DND-41 (cell line): Measurements from ENCODE around the gene ALDH18A1.
"Not testable (repeated sequence)": the region's sequence is repeated elsewhere in the genome, so short reads cannot be mapped to it uniquely, and the experiment has no call there.

Experiments
- ATAC-seq: fragments of 200-7000 bp; cut with Tn5 transposase; 3 replicates; pipeline ENCODE4 v1.9.1; 2021; ENCODE audit warnings: low read depth; ENCODE audit not compliant: insufficient read depth
- DNase-seq: peaks from one replicate; pipeline ENCODE4 v3.0.0-alpha.2; 2020
- H2AFZ ChIP-seq: 2 replicates; pipeline ENCODE4 v1.6.0; 2012; ENCODE audit warnings: low read depth, low read length
- H3K27ac ChIP-seq: 2 replicates; pipeline ENCODE4 v1.5.1; 2012; ENCODE audit warnings: low read length, inconsistent platforms
- H3K27me3 ChIP-seq: fragments of 200-600 bp; sonication (generic); 2 replicates; pipeline ENCODE4 v1.6.0; 2012; ENCODE audit warnings: low read length, mild to moderate bottlenecking, inconsistent platforms; ENCODE audit not compliant: insufficient read depth, poor library complexity
- H3K36me3 ChIP-seq: 2 replicates; pipeline ENCODE4 v1.5.1; 2012; ENCODE audit warnings: low read length, inconsistent platforms; ENCODE audit not compliant: insufficient read depth
- H3K4me1 ChIP-seq: 2 replicates; pipeline ENCODE4 v1.5.1; 2012; ENCODE audit warnings: mild to moderate bottlenecking, low read length; ENCODE audit not compliant: insufficient read depth
- H3K4me2 ChIP-seq: 2 replicates; pipeline ENCODE4 v1.6.0; 2012; ENCODE audit warnings: mild to moderate bottlenecking, moderate library complexity, low read length, inconsistent platforms; ENCODE audit not compliant: insufficient read depth
- H3K4me3 ChIP-seq, 2 experiments: fragments of 200-600 bp in 1 of 2; shearing (Covaris generic) in 1 of 2; 2 replicates each; pipeline ENCODE4 v1.5.1; 2012 to 2016; ENCODE audit warnings: inconsistent platforms in 2 of 2, low read length in 2 of 2, mild to moderate bottlenecking in 2 of 2, low read depth in 1 of 2, moderate library complexity in 1 of 2
- H3K79me2 ChIP-seq: 2 replicates; pipeline ENCODE4 v1.6.0; 2012; ENCODE audit warnings: low read length, inconsistent platforms; ENCODE audit not compliant: insufficient read depth
- H3K9ac ChIP-seq: 2 replicates; pipeline ENCODE4 v1.6.0; 2012; ENCODE audit warnings: low read depth, mild to moderate bottlenecking, inconsistent platforms, low read length, moderate library complexity
- H3K9me3 ChIP-seq: 2 replicates; pipeline ENCODE4 v1.5.1; 2012; ENCODE audit warnings: low read length, moderate library complexity, mild to moderate bottlenecking, inconsistent platforms; ENCODE audit not compliant: insufficient read depth, severe bottlenecking
- H4K20me1 ChIP-seq: 2 replicates; pipeline ENCODE4 v1.6.0; 2012; ENCODE audit warnings: low read length; ENCODE audit not compliant: insufficient read depth
- CTCF ChIP-seq: IDR thresholded peaks from 2 replicates; pipeline ENCODE4 v1.5.1; 2012; ENCODE audit warnings: borderline replicate concordance, low read length, moderate library complexity, mild to moderate bottlenecking; ENCODE audit not compliant: poor library complexity, severe bottlenecking; ENCODE audit errors: extremely low read depth
- EZH2 ChIP-seq: IDR thresholded peaks from 3 replicates; pipeline ENCODE4 v1.6.1; 2012; ENCODE audit warnings: borderline replicate concordance, low read depth, mild to moderate bottlenecking, moderate library complexity, low read length, inconsistent platforms; ENCODE audit not compliant: severe bottlenecking

Gene ALDH18A1

GRCh38 chr10:95626500-95626899 is 30.0 kb downstream of the ALDH18A1 start:
- H4K20me1 ChIP-seq: no peaks in the 10 kb centered on the region
- no peaks in the 10 kb centered on the region for H3K9me3 ChIP-seq
- no peaks in the 10 kb centered on the region for H3K4me1 ChIP-seq
- no peak overlapping the region for H3K27ac ChIP-seq
- H3K36me3 ChIP-seq: peaks cover 76% of the 10 kb centered on the region
- H3K79me2 ChIP-seq: no peaks in the 10 kb centered on the region
- no peak overlapping the region for H3K9ac ChIP-seq
- H3K4me3 ChIP-seq: no peak overlapping the region
- no peak for TF ChIP-seq CTCF
- no peak for TF ChIP-seq EZH2
- DNase-seq (no peak), ATAC-seq (no peak)
- H2AFZ ChIP-seq: no peak overlapping the region
- H3K4me2 ChIP-seq: no peak overlapping the region
- no peaks in the 10 kb centered on the region for H3K27me3 ChIP-seq

- H3K4me3 ChIP-seq, H3K9ac ChIP-seq, H3K27me3 ChIP-seq, DNase-seq, H4K20me1 ChIP-seq, H3K9me3 ChIP-seq, H3K4me1 ChIP-seq, H2AFZ ChIP-seq, H3K27ac ChIP-seq, H3K79me2 ChIP-seq, H3K4me2 ChIP-seq, ATAC-seq: not testable (repeated sequence)
- H3K36me3 ChIP-seq: peaks cover 67% of the 10 kb centered on the region
These were observed 36.1 kb downstream of the ALDH18A1 start for GRCh38 chr10:95620415-95620814.

- Histone ChIP-seq H3K36me3 (peaks cover 74% of the 10 kb centered on the region), H3K27ac (no peak overlapping the region), H2AFZ (no peak overlapping the region), H3K9ac (no peak overlapping the region), H3K27me3 (no peaks in the 10 kb centered on the region), H3K4me1 (no peaks in the 10 kb centered on the region), H4K20me1 (no peaks in the 10 kb centered on the region), H3K4me2 (no peak overlapping the region), H3K9me3 (no peaks in the 10 kb centered on the region), H3K79me2 (no peaks in the 10 kb centered on the region), H3K4me3 (no peak overlapping the region)
- TF ChIP-seq CTCF (no peak), EZH2 (no peak)
- ATAC-seq: no peak
- no peak for DNase-seq
These were observed 38.4 kb downstream of the ALDH18A1 start for GRCh38 chr10:95618101-95618500.

GRCh38 chr10:95616446-95616845 is 40.1 kb downstream of the ALDH18A1 start:
- Histone ChIP-seq H3K4me1 (no peaks in the 10 kb centered on the region), H3K4me3 (no peak overlapping the region), H3K9me3 (no peaks in the 10 kb centered on the region), H3K27me3 (no peaks in the 10 kb centered on the region), H3K9ac (no peak overlapping the region), H3K4me2 (no peak overlapping the region), H3K36me3 (peaks cover 86% of the 10 kb centered on the region), H2AFZ (no peak overlapping the region), H4K20me1 (no peaks in the 10 kb centered on the region), H3K79me2 (no peaks in the 10 kb centered on the region), H3K27ac (no peak overlapping the region)
- TF ChIP-seq CTCF (no peak), EZH2 (no peak)
- ATAC-seq (no peak), DNase-seq (no peak)
